AG09319 (cell line): ENCODE measurements around the gene CTDSP1.
A peak's percentile ranks its signal among the peaks of the same experiment; 100 is the strongest.

Source experiments
- DNase-seq: peaks from one replicate; pipeline ENCODE4 v3.0.0-alpha.2; 2010; ENCODE audit warnings: low read depth; ENCODE audit errors: extremely low read depth
- TF ChIP-seq, protein P1 (sequence below): IDR thresholded peaks from 2 replicates; pipeline ENCODE4 v1.5.1; 2011; ENCODE audit warnings: low read depth, mild to moderate bottlenecking, inconsistent platforms, low read length, moderate library complexity

CTDSP1 gene

DNA sequence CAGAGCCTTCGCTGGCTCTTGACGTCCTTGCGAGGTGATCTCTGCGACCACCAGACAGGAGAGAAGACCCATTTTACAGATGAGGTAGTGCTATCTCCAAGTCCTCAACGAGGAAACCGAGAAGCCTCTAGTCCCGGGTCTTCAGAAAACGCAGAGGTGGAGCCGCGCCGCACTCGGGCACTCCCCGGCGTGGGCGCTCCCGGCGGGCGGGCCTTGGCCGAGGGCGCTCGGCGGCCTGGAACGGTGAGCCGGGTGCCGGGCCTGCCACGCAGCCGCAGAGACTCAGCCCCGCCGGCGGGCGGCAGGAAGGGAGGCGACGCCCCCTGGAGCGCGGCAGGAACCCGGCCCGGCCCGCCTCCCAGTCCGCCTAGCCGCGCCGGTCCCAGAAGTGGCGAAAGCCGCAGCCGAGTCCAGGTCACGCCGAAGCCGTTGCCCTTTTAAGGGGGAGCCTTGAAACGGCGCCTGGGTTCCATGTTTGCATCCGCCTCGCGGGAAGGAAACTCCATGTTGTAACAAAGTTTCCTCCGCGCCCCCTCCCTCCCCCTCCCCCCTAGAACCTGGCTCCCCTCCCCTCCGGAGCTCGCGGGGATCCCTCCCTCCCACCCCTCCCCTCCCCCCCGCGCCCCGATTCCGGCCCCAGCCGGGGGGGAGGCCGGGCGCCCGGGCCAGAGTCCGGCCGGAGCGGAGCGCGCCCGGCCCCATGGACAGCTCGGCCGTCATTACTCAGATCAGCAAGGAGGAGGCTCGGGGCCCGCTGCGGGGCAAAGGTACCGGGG lies at the start of gene CTDSP1:
Gene CTDSP1 (plus strand): TSS at position 478 of the 776 bp plus-strand sequence. CDS start 223 bp downstream, at position 701.
- TF ChIP-seq, protein P1, sequence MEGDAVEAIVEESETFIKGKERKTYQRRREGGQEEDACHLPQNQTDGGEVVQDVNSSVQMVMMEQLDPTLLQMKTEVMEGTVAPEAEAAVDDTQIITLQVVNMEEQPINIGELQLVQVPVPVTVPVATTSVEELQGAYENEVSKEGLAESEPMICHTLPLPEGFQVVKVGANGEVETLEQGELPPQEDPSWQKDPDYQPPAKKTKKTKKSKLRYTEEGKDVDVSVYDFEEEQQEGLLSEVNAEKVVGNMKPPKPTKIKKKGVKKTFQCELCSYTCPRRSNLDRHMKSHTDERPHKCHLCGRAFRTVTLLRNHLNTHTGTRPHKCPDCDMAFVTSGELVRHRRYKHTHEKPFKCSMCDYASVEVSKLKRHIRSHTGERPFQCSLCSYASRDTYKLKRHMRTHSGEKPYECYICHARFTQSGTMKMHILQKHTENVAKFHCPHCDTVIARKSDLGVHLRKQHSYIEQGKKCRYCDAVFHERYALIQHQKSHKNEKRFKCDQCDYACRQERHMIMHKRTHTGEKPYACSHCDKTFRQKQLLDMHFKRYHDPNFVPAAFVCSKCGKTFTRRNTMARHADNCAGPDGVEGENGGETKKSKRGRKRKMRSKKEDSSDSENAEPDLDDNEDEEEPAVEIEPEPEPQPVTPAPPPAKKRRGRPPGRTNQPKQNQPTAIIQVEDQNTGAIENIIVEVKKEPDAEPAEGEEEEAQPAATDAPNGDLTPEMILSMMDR = no peak
- DNase-seq = peak; percentile 94

DNA sequence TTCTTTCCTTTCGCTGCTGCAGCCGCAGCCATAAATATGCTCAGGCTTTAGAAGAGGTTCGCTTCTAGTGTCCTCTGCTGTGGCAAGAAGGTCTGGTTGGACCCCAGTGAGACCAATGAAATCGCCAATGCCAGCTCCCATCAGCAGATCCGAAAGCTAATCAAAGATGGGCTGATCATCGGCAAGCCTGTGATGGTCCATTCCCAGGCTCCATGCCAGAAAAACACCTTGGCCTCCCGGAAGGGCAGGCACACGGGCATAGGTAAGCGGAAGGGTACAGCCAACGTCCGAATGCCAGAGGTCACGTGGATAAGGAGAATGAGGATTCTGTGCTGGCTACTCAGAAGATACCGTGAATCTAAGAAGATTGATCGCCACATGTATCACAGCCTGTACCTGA lies 45.6 kb upstream of the CTDSP1 start:
- TF ChIP-seq, protein P1 = no peak
- no peak for DNase-seq

DNA sequence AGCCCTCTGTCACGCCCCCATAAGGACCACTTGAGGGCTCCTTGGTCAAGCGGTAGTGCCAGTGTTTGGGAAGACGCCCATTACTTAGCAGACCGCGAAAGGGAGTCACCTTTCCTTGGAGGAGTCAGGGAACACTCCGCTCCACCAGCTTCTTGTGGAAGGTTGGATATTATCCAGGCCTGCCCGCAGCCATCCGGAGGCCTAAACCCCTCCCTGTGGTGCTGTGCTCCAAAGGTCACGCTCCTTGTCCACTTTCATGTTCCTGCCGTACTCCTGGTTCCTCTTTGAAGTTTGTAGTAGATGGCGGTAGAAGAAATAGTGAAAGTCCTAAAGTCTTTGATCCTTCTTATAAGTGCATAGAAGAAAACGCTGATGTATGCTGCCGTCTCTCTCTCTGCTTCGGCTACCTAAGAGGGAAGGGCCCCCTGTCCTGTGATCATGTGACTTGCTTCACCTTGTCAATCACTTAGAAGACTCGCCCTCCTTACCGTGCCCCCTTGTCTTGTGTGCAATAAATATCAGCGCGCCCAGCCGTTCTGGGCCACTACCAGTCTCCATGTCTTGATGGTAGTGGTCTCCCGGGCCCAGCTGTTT lies 44.7 kb upstream of the CTDSP1 start:
- TF ChIP-seq, protein P1 = no peak
- DNase-seq = no peak

DNA sequence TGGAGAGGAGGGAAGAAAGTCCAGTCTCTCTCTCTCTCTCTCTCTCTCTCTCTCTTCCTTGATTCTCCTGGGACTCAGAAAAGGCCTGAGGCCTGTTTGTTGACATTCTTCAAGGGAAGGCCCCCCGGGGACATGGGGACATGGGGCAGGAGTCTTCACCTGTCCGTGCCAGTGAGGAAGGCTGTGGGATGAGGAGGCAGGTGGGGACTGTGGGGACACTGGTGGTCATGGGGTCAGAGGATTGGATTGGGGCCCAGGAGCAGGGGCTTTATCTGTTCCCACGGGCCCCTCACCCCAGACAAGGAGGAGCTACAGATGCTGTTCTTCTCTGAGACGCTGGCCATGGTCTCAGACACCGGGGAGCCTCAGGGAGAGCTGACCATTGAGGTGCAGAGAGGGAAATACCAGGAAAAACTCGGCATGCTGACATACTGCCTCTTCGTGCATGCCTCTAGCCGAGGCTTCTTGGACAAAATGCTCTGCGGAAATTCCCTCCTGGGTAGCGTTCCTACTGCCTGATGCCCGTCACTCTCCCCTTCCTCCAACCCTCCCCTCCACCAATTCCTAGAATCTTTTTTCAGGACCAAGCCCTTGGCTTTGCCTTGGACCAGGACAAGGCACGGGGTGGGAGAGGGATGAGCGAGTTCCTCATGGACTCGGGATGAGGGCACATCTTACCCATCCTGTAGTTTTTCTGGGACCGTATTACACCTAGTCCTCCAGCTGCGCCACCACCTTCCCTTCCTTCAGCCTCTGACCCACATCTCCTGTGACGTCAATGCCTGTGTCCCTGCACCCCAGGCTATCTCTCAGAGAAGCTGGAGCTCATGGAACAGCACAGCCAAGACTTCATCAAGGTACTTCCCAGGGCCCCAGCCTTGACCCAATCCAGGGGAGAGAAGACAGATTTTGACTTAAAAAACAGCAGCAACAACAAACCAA lies 42.2 kb upstream of the CTDSP1 start:
- TF ChIP-seq, protein P1 = no peak
- DNase-seq = no peak

GRCh38 chr2:218360453-218360852 lies 39.2 kb upstream of the CTDSP1 start:
- no peak for DNase-seq
- TF ChIP-seq, protein P1 = no peak

- no peak for DNase-seq
- TF ChIP-seq, protein P1 = no peak
Measured at GRCh38 chr2:218362606-218363005, 37.1 kb upstream of the CTDSP1 start.
